IMR-90 (cell line): ENCODE measurements around the gene FGF9. TPM values are rescaled to one million over a fixed set of nuclear protein-coding genes. Genes with fewer than 3 reads are reported as not detected.

Experiments used
- ATAC-seq: fragments of 200-7000 bp; cut with Tn5 transposase; 2 replicates; pipeline ENCODE4 v1.9.1; 2020; ENCODE audit warnings: low read depth, mild to moderate bottlenecking, moderate library complexity
- BruUV-seq: library from RNA; stranded (reverse); fragments of 400-500 nt; replicated peaks from 2 replicates; lab custom pipeline; 2021; lab: Mats Ljungman, UMichigan
- CTCF ChIA-PET: fragments of 300-600 bp; formaldehyde crosslinking; extraction: SDS; loops from one replicate; lab custom pipeline; 2021; ENCODE audit warnings: antibody characterized with exemption; lab: Yijun Ruan, JAX
- POLR2A ChIA-PET: fragments of 300-600 bp; sonication (Branson Sonifier 250); formaldehyde crosslinking; loops from one replicate; lab custom pipeline; 2022; ENCODE audit warnings: antibody characterized with exemption; ENCODE audit not compliant: unreplicated experiment; lab: Charles Lee
- DNase-seq: peaks from one replicate; pipeline ENCODE4 v3.0.0; 2013
- H2AFZ ChIP-seq: replicated peaks from 2 replicates; pipeline ENCODE3; 2013; ENCODE audit warnings: low read length, mild to moderate bottlenecking; ENCODE audit not compliant: poor library complexity
- H2AK5ac ChIP-seq: 2 replicates; pipeline ENCODE4 v1.6.1; 2013; ENCODE audit warnings: low read depth, low read length, inconsistent platforms
- H2AK9ac ChIP-seq: replicated peaks from 2 replicates; pipeline ENCODE3; 2013; ENCODE audit warnings: mild to moderate bottlenecking, low read depth, low read length, moderate library complexity; ENCODE audit not compliant: poor library complexity
- H2BK120ac ChIP-seq: 2 replicates; pipeline ENCODE4 v1.6.1; 2013; ENCODE audit warnings: low read depth, low read length, inconsistent platforms
- H2BK15ac ChIP-seq: 3 replicates; pipeline ENCODE4 v1.6.1; 2013; ENCODE audit warnings: low read depth, low read length, inconsistent platforms
- H2BK20ac ChIP-seq: 2 replicates; pipeline ENCODE4 v1.6.1; 2013; ENCODE audit warnings: low read depth, mild to moderate bottlenecking, inconsistent platforms, low read length, moderate library complexity
- H2BK5ac ChIP-seq: 2 replicates; pipeline ENCODE4 v1.6.1; 2013; ENCODE audit warnings: mild to moderate bottlenecking, low read depth, low read length, inconsistent platforms; ENCODE audit not compliant: poor library complexity, severe bottlenecking
- H3K14ac ChIP-seq: replicated peaks from 2 replicates; pipeline ENCODE4 v1.6.1; 2013; ENCODE audit warnings: low read depth, low read length, inconsistent platforms
- H3K18ac ChIP-seq: 2 replicates; pipeline ENCODE4 v1.6.1; 2013; ENCODE audit warnings: low read depth, low read length, control low read depth
- H3K23ac ChIP-seq: 2 replicates; pipeline ENCODE4 v1.6.1; 2013; ENCODE audit warnings: low read depth, low read length, inconsistent platforms
- H3K27ac ChIP-seq: 2 replicates; pipeline ENCODE4 v1.5.1; 2013; ENCODE audit warnings: mild to moderate bottlenecking, control low read depth, low read length; ENCODE audit not compliant: insufficient read depth
- H3K27me3 ChIP-seq: 2 replicates; pipeline ENCODE4 v1.6.1; 2013; ENCODE audit warnings: low read length; ENCODE audit not compliant: control insufficient read depth, insufficient read depth
- H3K36me3 ChIP-seq: 2 replicates; pipeline ENCODE4 v1.6.1; 2013; ENCODE audit warnings: low read length, mixed read lengths; ENCODE audit not compliant: control insufficient read depth, insufficient read depth
- H3K4ac ChIP-seq: 2 replicates; pipeline ENCODE4 v1.6.1; 2013; ENCODE audit warnings: low read depth, low read length, inconsistent platforms
- H3K4me1 ChIP-seq: 2 replicates; pipeline ENCODE4 v1.6.1; 2013; ENCODE audit warnings: low read length, mixed read lengths; ENCODE audit not compliant: control insufficient read depth, insufficient read depth
- H3K4me2 ChIP-seq: 2 replicates; pipeline ENCODE4 v1.6.1; 2013; ENCODE audit warnings: low read depth, mild to moderate bottlenecking, control low read depth, low read length, moderate library complexity
- H3K4me3 ChIP-seq: 2 replicates; pipeline ENCODE4 v1.5.1; 2013; ENCODE audit warnings: low read depth, mild to moderate bottlenecking, control low read depth, low read length, moderate library complexity; ENCODE audit not compliant: insufficient read depth
- H3K56ac ChIP-seq: 2 replicates; pipeline ENCODE4 v1.6.1; 2013; ENCODE audit warnings: low read length, inconsistent platforms; ENCODE audit not compliant: insufficient read depth; ENCODE audit errors: extremely low read depth
- H3K79me1 ChIP-seq, 2 experiments: 2 replicates each; pipeline ENCODE4 v1.6.1; 2013; ENCODE audit warnings: low read length in 2 of 2, inconsistent platforms in 1 of 2, low read depth in 1 of 2
- H3K9ac ChIP-seq: 2 replicates; pipeline ENCODE4 v1.6.1; 2013; ENCODE audit warnings: low read depth, low read length, control low read depth
- H3K9me1 ChIP-seq: 2 replicates; pipeline ENCODE4 v1.6.1; 2013; ENCODE audit warnings: low read length, inconsistent platforms; ENCODE audit not compliant: insufficient read depth
- H3K9me3 ChIP-seq: 2 replicates; pipeline ENCODE4 v1.6.1; 2013; ENCODE audit warnings: low read length; ENCODE audit not compliant: control insufficient read depth, insufficient read depth
- H4K20me1 ChIP-seq: 2 replicates; pipeline ENCODE4 v1.6.1; 2013; ENCODE audit warnings: low read length, inconsistent platforms; ENCODE audit not compliant: insufficient read depth
- H4K5ac ChIP-seq: 2 replicates; pipeline ENCODE4 v1.6.1; 2013; ENCODE audit warnings: mild to moderate bottlenecking, low read depth, low read length, control low read depth
- H4K8ac ChIP-seq, 2 experiments: 2 replicates each; pipeline ENCODE4 v1.6.1; 2013; ENCODE audit warnings: low read depth in 2 of 2, low read length in 2 of 2, control low read depth in 1 of 2, inconsistent platforms in 1 of 2
- H4K91ac ChIP-seq: 2 replicates; pipeline ENCODE4 v1.6.1; 2013; ENCODE audit warnings: low read depth, low read length, inconsistent platforms; ENCODE audit not compliant: insufficient read depth
- BHLHE40 ChIP-seq: fragments of 150-350 bp; IDR thresholded peaks from 2 replicates; pipeline ENCODE4 v1.6.1; 2016; ENCODE audit warnings: mild to moderate bottlenecking, low read depth, low read length
- CEBPB ChIP-seq: IDR thresholded peaks from 2 replicates; pipeline ENCODE4 v1.6.1; 2012; ENCODE audit warnings: low read depth, low read length, improper control_type of control experiment
- CHD1 ChIP-seq: IDR thresholded peaks from 2 replicates; pipeline ENCODE4 v1.6.1; 2012; ENCODE audit warnings: low read depth, low read length, improper control_type of control experiment
- FOS ChIP-seq: fragments of 150-350 bp; IDR thresholded peaks from 2 replicates; pipeline ENCODE4 v1.6.1; 2016; ENCODE audit warnings: low read depth, low read length
- MAFK ChIP-seq: IDR thresholded peaks from 2 replicates; pipeline ENCODE4 v1.6.1; 2012; ENCODE audit warnings: low read depth, low read length, improper control_type of control experiment
- MAZ ChIP-seq: IDR thresholded peaks from 2 replicates; pipeline ENCODE4 v1.6.1; 2012; ENCODE audit warnings: low read depth, mild to moderate bottlenecking, low read length, improper control_type of control experiment, moderate library complexity, borderline replicate concordance
- MXI1 ChIP-seq: IDR thresholded peaks from 2 replicates; pipeline ENCODE4 v1.6.1; 2012; ENCODE audit warnings: low read depth, mild to moderate bottlenecking, low read length, moderate library complexity, borderline replicate concordance
- NFE2L2 ChIP-seq: fragments of 150-350 bp; IDR thresholded peaks from 2 replicates; pipeline ENCODE4 v1.6.1; 2016; ENCODE audit warnings: low read depth, mild to moderate bottlenecking, low read length
- POLR2A ChIP-seq: IDR thresholded peaks from 2 replicates; pipeline ENCODE4 v1.6.1; 2012; ENCODE audit warnings: mild to moderate bottlenecking, low read depth, low read length
- RAD21 ChIP-seq: IDR thresholded peaks from 2 replicates; pipeline ENCODE4 v1.6.1; 2012; ENCODE audit warnings: low read length, improper control_type of control experiment
- RCOR1 ChIP-seq: IDR thresholded peaks from 2 replicates; pipeline ENCODE4 v1.6.1; 2012; ENCODE audit warnings: mild to moderate bottlenecking, low read length, improper control_type of control experiment; ENCODE audit not compliant: insufficient replicate concordance
- RFX5 ChIP-seq: IDR thresholded peaks from 2 replicates; pipeline ENCODE4 v1.8.0; 2012; ENCODE audit warnings: low read depth, mild to moderate bottlenecking, low read length, moderate library complexity
- SMC3 ChIP-seq: fragments of 150-350 bp; IDR thresholded peaks from 2 replicates; pipeline ENCODE4 v1.6.1; 2016; ENCODE audit warnings: low read depth, mild to moderate bottlenecking, antibody characterized with exemption, low read length, moderate library complexity
- USF2 ChIP-seq: fragments of 150-350 bp; IDR thresholded peaks from 2 replicates; pipeline ENCODE4 v1.6.1; 2017; ENCODE audit warnings: mild to moderate bottlenecking, antibody characterized with exemption, low read length, low read depth
- WGBS, 2 experiments: methylation state at CpG; one replicate each; pipeline versions ENCODE4 v1.1.5 to v1.1.7; 2013; ENCODE audit warnings: missing lambda C conversion rate in 2 of 2; ENCODE audit not compliant: insufficient read length in 1 of 2; ENCODE audit errors: extremely low coverage in 2 of 2; 5-methylcytosine and 5-hydroxymethylcytosine counted together
- dilution Hi-C: fragments of 300-500 bp; cut with HindIII; formaldehyde crosslinking; loops from one replicate; pipeline ENCODE4 v1.14.3; 2018; ENCODE audit warnings: low sequenced_read_pairs; ENCODE audit not compliant: unreplicated experiment
- in situ Hi-C: fragments of 300-500 bp; cut with MboI; formaldehyde crosslinking; loops from 3 replicates; pipeline ENCODE4 v1.14.3; 2019; ENCODE audit warnings: low sequenced_read_pairs, inconsistent platforms, mixed read lengths
- intact Hi-C: fragments of 100-400 bp; cut with micrococcal nuclease; formaldehyde crosslinking; loops from 2 replicates; pipeline ENCODE4 v1.10.0; 2022
- polyA plus RNA-seq, 3 experiments: library from polyadenylated mRNA; depleted of rRNA; stranded (reverse); fragments of >200 nt; gene quantifications; 2 replicates each; pipeline ENCODE4 v1.2.3, GENCODE V29; 2012; ENCODE audit warnings: low replicate concordance in 1 of 3
- total RNA-seq: library from RNA; depleted of rRNA; stranded (reverse); fragments of >200 nt; gene quantifications from 2 replicates; pipeline ENCODE4 v1.2.3, GENCODE V29; 2012

FGF9 gene
- total and polyA plus RNA-seq, 2 of the 4 experiments (the other 2 are of a cell fraction) = under 0.01 to 0.05 TPM

- Histone ChIP-seq H3K23ac (no peak overlapping the region), H4K91ac (no peak overlapping the region), H3K9me1 (no peaks in the 10 kb centered on the region), H3K4me3 (no peak overlapping the region), H2BK15ac (no peak overlapping the region), H3K4me2 (no peak overlapping the region), H4K5ac (no peak overlapping the region), H3K9ac (no peak overlapping the region), H2AFZ (no peak overlapping the region), H3K14ac (no peak overlapping the region), H2BK120ac (no peak overlapping the region), H3K27me3 (peaks cover 2% of the 10 kb centered on the region; the same call in 1 of the 2 replicates), H3K9me3 (peaks cover 2% of the 10 kb centered on the region; the same call in 1 of the 2 replicates), H3K4ac (no peak overlapping the region), H4K8ac (no peak overlapping the region), H2BK5ac (no peak overlapping the region), H4K20me1 (no peaks in the 10 kb centered on the region), H2AK5ac (no peak overlapping the region), H3K36me3 (no peaks in the 10 kb centered on the region), H3K79me1 (no peaks in the 10 kb centered on the region), H3K4me1 (no peaks in the 10 kb centered on the region), H2BK20ac (no peak overlapping the region), H2AK9ac (no peak overlapping the region), H3K18ac (no peak overlapping the region), H3K56ac (no peak overlapping the region), H3K27ac (no peak overlapping the region)
- ATAC-seq (no peak), DNase-seq (no peak)
- dilution Hi-C loops = no loop called here
- in situ Hi-C loops = no loop called here
- BruUV-seq = no TSS peak
- POLR2A ChIA-PET = no interaction called here
- WGBS, 2 experiments = no CpG with 5 or more reads among the region's 2 CpGs
- CTCF ChIA-PET = interaction anchor here (0.6 kb wide), 1 partner anchor 1222 kb away, joined by 4 read pairs; no protein-coding TSS in a partner anchor
- TF ChIP-seq USF2 (no peak), MAFK (no peak), MAZ (no peak), BHLHE40 (no peak), RFX5 (no peak), RAD21 (no peak), SMC3 (no peak), CHD1 (no peak), POLR2A (no peak), RCOR1 (no peak), MXI1 (no peak), CEBPB (no peak), FOS (no peak), NFE2L2 (no peak)
- intact Hi-C loops = no loop called here
Measured at GRCh38 chr13:21661097-21661909, 9.6 kb upstream of the FGF9 start.
